Neural cell (in vitro differentiated cells): ENCODE measurements around the gene MMP28. TPM values are rescaled to one million over a fixed set of nuclear protein-coding genes. Genes with fewer than 3 reads are reported as not detected.

Experiments used
- H2AFZ ChIP-seq: fragments of 200-600, 300-800 bp; sonication (generic), shearing (Covaris generic); 2 replicates; pipeline ENCODE4 v1.6.0; 2014; ENCODE audit warnings: low read depth, mild to moderate bottlenecking, antibody characterized with exemption, low read length, moderate library complexity
- H3F3A ChIP-seq: fragments of 200-600 bp; shearing (Covaris generic); 2 replicates; pipeline ENCODE4 v1.6.1; 2016; ENCODE audit warnings: mild to moderate bottlenecking, moderate library complexity, mixed read lengths, antibody characterized with exemption, low read length; ENCODE audit not compliant: insufficient read depth, poor library complexity, severe bottlenecking
- H3K27ac ChIP-seq: fragments of 200-600, 300-800 bp; sonication (generic), shearing (Covaris generic); 2 replicates; pipeline ENCODE4 v1.5.1; 2014; ENCODE audit warnings: mild to moderate bottlenecking, low read length, moderate library complexity
- H3K27me3 ChIP-seq: fragments of 300-800, 200-600 bp; sonication (generic), shearing (Covaris generic); 2 replicates; pipeline ENCODE4 v1.6.0; 2014; ENCODE audit warnings: mild to moderate bottlenecking, low read depth, low read length, moderate library complexity; ENCODE audit not compliant: insufficient read depth
- H3K36me3 ChIP-seq: fragments of 300-800, 200-600 bp; sonication (generic), shearing (Covaris generic); 2 replicates; pipeline ENCODE4 v1.5.1; 2014; ENCODE audit warnings: mild to moderate bottlenecking, antibody characterized with exemption, low read length, moderate library complexity; ENCODE audit not compliant: insufficient read depth
- H3K4me2 ChIP-seq: fragments of 300-800, 200-600 bp; sonication (generic), shearing (Covaris generic); 2 replicates; pipeline ENCODE4 v1.6.0; 2014; ENCODE audit warnings: mild to moderate bottlenecking, low read length
- H3K4me3 ChIP-seq: fragments of 300-800, 200-600 bp; sonication (generic), shearing (Covaris generic); 2 replicates; pipeline ENCODE4 v1.5.1; 2014; ENCODE audit warnings: mild to moderate bottlenecking, low read length, moderate library complexity
- H3K79me2 ChIP-seq: fragments of 200-600 bp; shearing (Covaris generic); replicated peaks from 2 replicates; pipeline ENCODE4 v1.6.0; 2014; ENCODE audit warnings: mild to moderate bottlenecking, low read length, moderate library complexity; ENCODE audit not compliant: insufficient read depth
- H3K9ac ChIP-seq: fragments of 300-800, 200-600 bp; sonication (generic), shearing (Covaris generic); 2 replicates; pipeline ENCODE4 v1.6.1; 2016; ENCODE audit warnings: mild to moderate bottlenecking, low read length, mixed read lengths
- H3K9me2 ChIP-seq: fragments of 200-600 bp; shearing (Covaris generic); 2 replicates; pipeline ENCODE4 v1.6.1; 2016; ENCODE audit warnings: mild to moderate bottlenecking, low read length, mixed read lengths; ENCODE audit not compliant: insufficient read depth
- H3K9me3 ChIP-seq: fragments of 200-600, 300-800 bp; sonication (generic), shearing (Covaris generic); 2 replicates; pipeline ENCODE4 v1.6.1; 2016; ENCODE audit warnings: mild to moderate bottlenecking, mixed run types, low read length, moderate library complexity, mixed read lengths
- H4K20me1 ChIP-seq: fragments of 200-600 bp; shearing (Covaris generic); 2 replicates; pipeline ENCODE4 v1.6.1; 2016; ENCODE audit warnings: mild to moderate bottlenecking, mixed run types; ENCODE audit not compliant: insufficient read depth
- CTCF ChIP-seq: fragments of 450-650 bp; IDR thresholded peaks from 2 replicates; pipeline ENCODE4 v1.5.1; 2014; ENCODE audit warnings: antibody characterized with exemption, mild to moderate bottlenecking, moderate library complexity; ENCODE audit not compliant: poor library complexity, severe bottlenecking
- EP300 ChIP-seq: fragments of 450-650 bp; conservative IDR thresholded peaks from 2 replicates; pipeline ENCODE4 v1.6.1; 2014; ENCODE audit warnings: antibody characterized with exemption, mild to moderate bottlenecking, moderate library complexity; ENCODE audit not compliant: poor library complexity, severe bottlenecking
- EZH2 ChIP-seq: fragments of 200-600, 300-800 bp; shearing (Covaris generic), sonication (generic); IDR thresholded peaks from 2 replicates; pipeline ENCODE4 v1.6.1; 2014; ENCODE audit warnings: antibody characterized with exemption, low read length, borderline replicate concordance, mild to moderate bottlenecking; ENCODE audit not compliant: insufficient read depth, poor library complexity, severe bottlenecking
- MXI1 ChIP-seq: fragments of 450-650 bp; conservative IDR thresholded peaks from 2 replicates; pipeline ENCODE4 v1.6.1; 2014; ENCODE audit warnings: antibody characterized with exemption, mild to moderate bottlenecking; ENCODE audit not compliant: poor library complexity, severe bottlenecking
- POLR2AphosphoS5 ChIP-seq: IDR thresholded peaks from 2 replicates; pipeline ENCODE4 v1.6.1; 2012
- RAD21 ChIP-seq: fragments of 450-650 bp; conservative IDR thresholded peaks from 2 replicates; pipeline ENCODE4 v1.6.1; 2014; ENCODE audit warnings: antibody characterized with exemption, mild to moderate bottlenecking, moderate library complexity
- REST ChIP-seq: IDR thresholded peaks from 2 replicates; pipeline ENCODE4 v1.6.1; 2012; ENCODE audit warnings: borderline replicate concordance
- SMC3 ChIP-seq: fragments of 450-650 bp; conservative IDR thresholded peaks from 2 replicates; pipeline ENCODE4 v1.6.1; 2014; ENCODE audit warnings: antibody characterized with exemption, mild to moderate bottlenecking, moderate library complexity; ENCODE audit not compliant: poor library complexity
- TAF1 ChIP-seq: IDR thresholded peaks from 2 replicates; pipeline ENCODE4 v1.6.1; 2012; ENCODE audit warnings: low read depth
- polyA plus RNA-seq: library from polyadenylated mRNA; depleted of rRNA; stranded (reverse); fragments of >200 nt; gene quantifications from 2 replicates; pipeline ENCODE4 v1.2.3, GENCODE V29; 2014

MMP28 gene
- polyA plus RNA-seq, 1 donor from 2014 or later = 0.31 TPM

GRCh38 chr17:35804658-35805192 lies 9.3 kb upstream of the MMP28 start:
- Histone ChIP-seq H3F3A (no peaks in the 10 kb centered on the region), H3K36me3 (no peaks in the 10 kb centered on the region), H3K9ac (no peak overlapping the region), H3K4me2 (no peak overlapping the region), H3K79me2 (no peaks in the 10 kb centered on the region), H3K4me3 (no peak overlapping the region), H3K27me3 (no peaks in the 10 kb centered on the region), H4K20me1 (no peaks in the 10 kb centered on the region), H3K9me3 (no peaks in the 10 kb centered on the region), H2AFZ (no peak overlapping the region), H3K9me2 (no peaks in the 10 kb centered on the region), H3K27ac (no peak overlapping the region)
- TF ChIP-seq CTCF = peak; percentile 89
- no peak for TF ChIP-seq MXI1
- TF ChIP-seq EZH2 = no peak
- TF ChIP-seq TAF1 = no peak
- peak; percentile 21 for TF ChIP-seq EP300
- peak; percentile 71 for TF ChIP-seq SMC3
- no peak for TF ChIP-seq POLR2AphosphoS5
- TF ChIP-seq RAD21 = peak; percentile 77
- no peak for TF ChIP-seq REST

- TF ChIP-seq MXI1 = no peak
- no peak for TF ChIP-seq POLR2AphosphoS5
- TF ChIP-seq SMC3 = no peak
- TF ChIP-seq CTCF = no peak
- TF ChIP-seq RAD21 = no peak
- no peak for TF ChIP-seq EZH2
- no peak for TF ChIP-seq REST
- no peak for TF ChIP-seq EP300
- no peak for TF ChIP-seq TAF1
- no peaks in the 10 kb centered on the region for H3K79me2 ChIP-seq
- H3K9ac ChIP-seq = no peak overlapping the region
- H3F3A ChIP-seq = no peaks in the 10 kb centered on the region
- no peaks in the 10 kb centered on the region for H3K9me3 ChIP-seq
- no peak overlapping the region for H2AFZ ChIP-seq
- no peaks in the 10 kb centered on the region for H3K36me3 ChIP-seq
- no peak overlapping the region for H3K27ac ChIP-seq
- H3K4me3 ChIP-seq = no peak overlapping the region
- H3K4me2 ChIP-seq = no peak overlapping the region
- no peaks in the 10 kb centered on the region for H3K9me2 ChIP-seq
- H4K20me1 ChIP-seq = no peaks in the 10 kb centered on the region
- H3K27me3 ChIP-seq = peaks cover 18% of the 10 kb centered on the region
Observed at GRCh38 chr17:35801583-35802224, 6.3 kb upstream of the MMP28 start.
